Ishikawa (cell line): ENCODE results near the gene GPER1.

Source experiments
- CEBPB ChIP-seq: IDR thresholded peaks from 2 replicates; pipeline ENCODE4 v1.6.1; 2012
- CREB1 ChIP-seq: IDR thresholded peaks from 2 replicates; pipeline ENCODE4 v1.6.1; 2012; ENCODE audit warnings: low read depth
- EGR1 ChIP-seq: IDR thresholded peaks from 2 replicates; pipeline ENCODE4 v1.6.1; 2012
- EP300 ChIP-seq: IDR thresholded peaks from 2 replicates; pipeline ENCODE4 v1.6.1; 2012; ENCODE audit warnings: borderline replicate concordance
- FOXM1 ChIP-seq: IDR thresholded peaks from 2 replicates; pipeline ENCODE4 v1.6.1; 2012; ENCODE audit warnings: low read depth, borderline replicate concordance
- MAX ChIP-seq: IDR thresholded peaks from 2 replicates; pipeline ENCODE4 v1.6.1; 2012
- NFIC ChIP-seq: IDR thresholded peaks from 2 replicates; pipeline ENCODE4 v1.6.1; 2012
- RAD21 ChIP-seq: IDR thresholded peaks from 2 replicates; pipeline ENCODE4 v1.6.1; 2012; ENCODE audit warnings: low read depth
- TAF1 ChIP-seq: IDR thresholded peaks from 2 replicates; pipeline ENCODE4 v1.6.1; 2012; ENCODE audit warnings: low read depth, mild to moderate bottlenecking
- TCF12 ChIP-seq: IDR thresholded peaks from 2 replicates; pipeline ENCODE4 v1.6.1; 2012; ENCODE audit warnings: low read depth
- TEAD4 ChIP-seq: IDR thresholded peaks from 2 replicates; pipeline ENCODE4 v1.6.1; 2012
- YY1 ChIP-seq: IDR thresholded peaks from 2 replicates; pipeline ENCODE4 v1.6.1; 2012; ENCODE audit warnings: low read depth
- ZBTB7A ChIP-seq: IDR thresholded peaks from 2 replicates; pipeline ENCODE4 v1.6.1; 2012; ENCODE audit warnings: low read depth
- TF ChIP-seq, protein P1 (sequence below): IDR thresholded peaks from 2 replicates; pipeline ENCODE4 v1.6.1; 2012; ENCODE audit warnings: low read depth, mild to moderate bottlenecking
- TF ChIP-seq, protein P2 (sequence below): IDR thresholded peaks from 2 replicates; pipeline ENCODE4 v1.6.1; 2012

Gene GPER1

GRCh38 chr7:1099637-1100036 lies 11.7 kb downstream of the GPER1 start:
- TF ChIP-seq YY1 (no peak), EP300 (no peak), EGR1 (no peak), TEAD4 (no peak), RAD21 (no peak), FOXM1 (no peak), CEBPB (no peak), TCF12 (no peak), ZBTB7A (no peak)
- TF ChIP-seq, protein P1, sequence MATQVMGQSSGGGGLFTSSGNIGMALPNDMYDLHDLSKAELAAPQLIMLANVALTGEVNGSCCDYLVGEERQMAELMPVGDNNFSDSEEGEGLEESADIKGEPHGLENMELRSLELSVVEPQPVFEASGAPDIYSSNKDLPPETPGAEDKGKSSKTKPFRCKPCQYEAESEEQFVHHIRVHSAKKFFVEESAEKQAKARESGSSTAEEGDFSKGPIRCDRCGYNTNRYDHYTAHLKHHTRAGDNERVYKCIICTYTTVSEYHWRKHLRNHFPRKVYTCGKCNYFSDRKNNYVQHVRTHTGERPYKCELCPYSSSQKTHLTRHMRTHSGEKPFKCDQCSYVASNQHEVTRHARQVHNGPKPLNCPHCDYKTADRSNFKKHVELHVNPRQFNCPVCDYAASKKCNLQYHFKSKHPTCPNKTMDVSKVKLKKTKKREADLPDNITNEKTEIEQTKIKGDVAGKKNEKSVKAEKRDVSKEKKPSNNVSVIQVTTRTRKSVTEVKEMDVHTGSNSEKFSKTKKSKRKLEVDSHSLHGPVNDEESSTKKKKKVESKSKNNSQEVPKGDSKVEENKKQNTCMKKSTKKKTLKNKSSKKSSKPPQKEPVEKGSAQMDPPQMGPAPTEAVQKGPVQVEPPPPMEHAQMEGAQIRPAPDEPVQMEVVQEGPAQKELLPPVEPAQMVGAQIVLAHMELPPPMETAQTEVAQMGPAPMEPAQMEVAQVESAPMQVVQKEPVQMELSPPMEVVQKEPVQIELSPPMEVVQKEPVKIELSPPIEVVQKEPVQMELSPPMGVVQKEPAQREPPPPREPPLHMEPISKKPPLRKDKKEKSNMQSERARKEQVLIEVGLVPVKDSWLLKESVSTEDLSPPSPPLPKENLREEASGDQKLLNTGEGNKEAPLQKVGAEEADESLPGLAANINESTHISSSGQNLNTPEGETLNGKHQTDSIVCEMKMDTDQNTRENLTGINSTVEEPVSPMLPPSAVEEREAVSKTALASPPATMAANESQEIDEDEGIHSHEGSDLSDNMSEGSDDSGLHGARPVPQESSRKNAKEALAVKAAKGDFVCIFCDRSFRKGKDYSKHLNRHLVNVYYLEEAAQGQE, result no peak
- TF ChIP-seq, protein P2, sequence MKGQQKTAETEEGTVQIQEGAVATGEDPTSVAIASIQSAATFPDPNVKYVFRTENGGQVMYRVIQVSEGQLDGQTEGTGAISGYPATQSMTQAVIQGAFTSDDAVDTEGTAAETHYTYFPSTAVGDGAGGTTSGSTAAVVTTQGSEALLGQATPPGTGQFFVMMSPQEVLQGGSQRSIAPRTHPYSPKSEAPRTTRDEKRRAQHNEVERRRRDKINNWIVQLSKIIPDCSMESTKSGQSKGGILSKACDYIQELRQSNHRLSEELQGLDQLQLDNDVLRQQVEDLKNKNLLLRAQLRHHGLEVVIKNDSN, result no peak

GRCh38 chr7:1100386-1100785 lies 12.5 kb downstream of the GPER1 start:
- TF ChIP-seq NFIC (no peak), EP300 (no peak), ZBTB7A (no peak), RAD21 (no peak), FOXM1 (no peak), TAF1 (no peak), TCF12 (no peak), EGR1 (no peak), CREB1 (no peak), MAX (no peak), TEAD4 (no peak)
- TF ChIP-seq, protein P2, result no peak

- TF ChIP-seq CEBPB (no peak), EP300 (no peak), RAD21 (no peak), MAX (no peak), YY1 (no peak), ZBTB7A (no peak), EGR1 (no peak), TEAD4 (no peak), NFIC (no peak), CREB1 (no peak), TCF12 (no peak), FOXM1 (no peak), TAF1 (no peak)
- TF ChIP-seq, protein P1, result no peak
- TF ChIP-seq, protein P2, result no peak
Measured at GRCh38 chr7:1100834-1101562, 13.1 kb downstream of the GPER1 start.

DNA sequence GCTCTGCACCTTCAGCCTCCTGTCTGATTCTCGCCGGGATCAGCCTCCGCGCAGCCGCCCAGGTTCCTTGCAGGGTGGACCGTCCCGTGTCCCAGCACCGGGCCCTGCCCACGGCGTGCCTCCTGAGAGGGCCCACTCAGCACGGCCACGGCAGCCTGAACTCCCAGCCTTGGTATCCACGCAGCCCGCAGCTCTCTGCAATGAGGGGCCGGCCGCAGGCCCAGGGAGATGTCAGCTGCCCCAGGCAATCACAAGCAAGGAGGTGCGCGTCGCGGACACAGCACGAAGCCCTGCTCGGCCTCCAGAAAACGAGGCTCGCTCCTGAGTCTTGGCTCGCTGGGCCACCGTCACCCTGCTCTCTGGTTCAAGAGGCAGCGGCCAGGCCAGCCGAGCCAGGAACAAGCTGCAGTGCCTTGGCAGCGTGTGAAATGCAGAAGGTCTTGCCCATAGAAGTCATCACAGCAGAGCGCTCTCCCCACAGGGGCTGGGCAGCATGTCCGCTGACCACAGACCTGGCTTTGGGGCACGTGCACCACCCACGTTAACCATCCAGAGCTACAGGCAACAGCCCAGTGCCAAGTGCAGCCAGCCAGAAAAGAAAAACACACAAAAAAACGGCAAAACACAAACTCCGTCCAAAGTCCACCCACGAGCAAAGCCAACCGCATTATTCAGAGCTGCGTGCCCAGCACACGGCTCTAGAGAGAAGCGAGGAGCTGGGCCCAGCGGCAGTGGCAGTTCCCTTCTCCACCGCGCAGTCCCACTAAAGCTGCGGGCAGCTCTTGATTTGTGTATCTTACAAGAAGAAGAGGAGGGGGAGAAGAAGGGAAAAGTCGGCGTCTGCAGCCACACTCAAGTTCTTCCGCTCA lies 13.9 kb downstream of the GPER1 start:
- TF ChIP-seq RAD21 (no peak), ZBTB7A (no peak), CEBPB (no peak), TAF1 (no peak), EGR1 (no peak), CREB1 (no peak), EP300 (no peak), TCF12 (no peak), MAX (no peak), NFIC (no peak), TEAD4 (no peak), YY1 (no peak), FOXM1 (no peak)
- TF ChIP-seq, protein P1, result no peak
- TF ChIP-seq, protein P2, result no peak
